Measurements from ENCODE around the gene ADORA3. TPM values are rescaled to one million over a fixed set of nuclear protein-coding genes. Genes with fewer than 3 reads are reported as not detected.

ADORA3 gene
- total RNA-seq, 1 experiment from 2014 or later = not detected

- no peaks in the 10 kb centered on the region for H3K27me3 Mint-ChIP-seq (ENCODE audit: unreplicated experiment)
- no peak for DNase-seq
- no peaks in the 10 kb centered on the region for H3K36me3 Mint-ChIP-seq (ENCODE audit: insufficient read depth, unreplicated experiment)
- BruUV-seq (replicated peaks) = no TSS peak
- H3K9me3 Mint-ChIP-seq (ENCODE audit: low read depth, unreplicated experiment) = no peaks in the 10 kb centered on the region
- no peak for TF ChIP-seq CTCF (IDR thresholded peaks at IDR 0.05; ENCODE audit: unreplicated experiment)
- no peak overlapping the region for H3K4me3 Mint-ChIP-seq (ENCODE audit: low read depth, unreplicated experiment)
- H3K4me1 Mint-ChIP-seq (ENCODE audit: low read depth, unreplicated experiment) = no peaks in the 10 kb centered on the region
- CTCF ChIA-PET = no interaction called here
- intact Hi-C loops (cut with micrococcal nuclease; ENCODE audit: unreplicated experiment) = loop anchor here (5.0 kb wide), 2 partner anchors 263 to 283 kb away; no protein-coding TSS in a partner anchor
- H3K27ac Mint-ChIP-seq (ENCODE audit: unreplicated experiment) = no peak overlapping the region
Observed at GRCh38 chr1:111484391-111485026, 18.9 kb downstream of the ADORA3 start.

GRCh38 chr1:111483876-111484275, 19.6 kb downstream of the ADORA3 start:
- TF ChIP-seq CTCF (IDR thresholded peaks at IDR 0.05; ENCODE audit: unreplicated experiment) = no peak
- Mint-ChIP-seq H3K36me3 (ENCODE audit: insufficient read depth, unreplicated experiment) (no peaks in the 10 kb centered on the region), H3K27ac (ENCODE audit: unreplicated experiment) (no peak overlapping the region), H3K4me3 (ENCODE audit: low read depth, unreplicated experiment) (no peak overlapping the region), H3K9me3 (ENCODE audit: low read depth, unreplicated experiment) (no peaks in the 10 kb centered on the region), H3K4me1 (ENCODE audit: low read depth, unreplicated experiment) (no peaks in the 10 kb centered on the region), H3K27me3 (ENCODE audit: unreplicated experiment) (no peaks in the 10 kb centered on the region)
- CTCF ChIA-PET = no interaction called here
- no TSS peak for BruUV-seq (replicated peaks)
- intact Hi-C loops (cut with micrococcal nuclease; ENCODE audit: unreplicated experiment) = loop anchor here (5.0 kb wide), 2 partner anchors 263 to 283 kb away; no protein-coding TSS in a partner anchor
- no peak for DNase-seq

- no peaks in the 10 kb centered on the region for H3K27me3 Mint-ChIP-seq (ENCODE audit: unreplicated experiment)
- H3K4me3 Mint-ChIP-seq (ENCODE audit: low read depth, unreplicated experiment) = no peak overlapping the region
- intact Hi-C loops (cut with micrococcal nuclease; ENCODE audit: unreplicated experiment) = loop anchor here (5.0 kb wide), 2 partner anchors 264 to 284 kb away; no protein-coding TSS in a partner anchor
- H3K36me3 Mint-ChIP-seq (ENCODE audit: insufficient read depth, unreplicated experiment) = no peaks in the 10 kb centered on the region
- BruUV-seq (replicated peaks) = no TSS peak
- no peak overlapping the region for H3K27ac Mint-ChIP-seq (ENCODE audit: unreplicated experiment)
- CTCF ChIA-PET = no interaction called here
- H3K9me3 Mint-ChIP-seq (ENCODE audit: low read depth, unreplicated experiment) = no peaks in the 10 kb centered on the region
- H3K4me1 Mint-ChIP-seq (ENCODE audit: low read depth, unreplicated experiment) = no peaks in the 10 kb centered on the region
- DNase-seq = no peak
- no peak for TF ChIP-seq CTCF (IDR thresholded peaks at IDR 0.05; ENCODE audit: unreplicated experiment)
Observed at GRCh38 chr1:111483166-111483565, 20.3 kb downstream of the ADORA3 start.

- no peaks in the 10 kb centered on the region for H3K9me3 Mint-ChIP-seq (ENCODE audit: low read depth, unreplicated experiment)
Observed at GRCh38 chr1:111481387-111482221, 21.8 kb downstream of the ADORA3 start.

More at GRCh38 chr1:111481387-111482221, 21.8 kb downstream of the ADORA3 start:
- no peak overlapping the region for H3K4me3 Mint-ChIP-seq (ENCODE audit: low read depth, unreplicated experiment)
- no peaks in the 10 kb centered on the region for H3K4me1 Mint-ChIP-seq (ENCODE audit: low read depth, unreplicated experiment)
- no peaks in the 10 kb centered on the region for H3K36me3 Mint-ChIP-seq (ENCODE audit: insufficient read depth, unreplicated experiment)
- peak; percentile 69 for DNase-seq
- TF ChIP-seq CTCF (IDR thresholded peaks at IDR 0.05; ENCODE audit: unreplicated experiment) = peak; percentile 22
- no TSS peak for BruUV-seq (replicated peaks)
- intact Hi-C loops (cut with micrococcal nuclease; ENCODE audit: unreplicated experiment) = loop anchor here (2.0 to 5.0 kb wide), 3 partner anchors 175 to 286 kb away; no protein-coding TSS in a partner anchor
- CTCF ChIA-PET = interaction anchor here (0.6 to 1.3 kb wide), 10 partner anchors 8 to 288 kb away, joined by 3 to 7 read pairs (median 4); partner anchors contain the start of genes DDX20 and INKA2
- no peaks in the 10 kb centered on the region for H3K27me3 Mint-ChIP-seq (ENCODE audit: unreplicated experiment)
- no peak overlapping the region for H3K27ac Mint-ChIP-seq (ENCODE audit: unreplicated experiment)
